SH-SY5Y (cell line): ENCODE data around the gene EIF2AK3.

Experiments used
- GATA2 ChIP-seq: IDR thresholded peaks from 2 replicates; pipeline ENCODE4 v1.6.1; 2011; ENCODE audit warnings: mild to moderate bottlenecking, low read depth, low read length
- GATA3 ChIP-seq: IDR thresholded peaks from 2 replicates; pipeline ENCODE4 v1.6.1; 2011; ENCODE audit warnings: low read depth, mild to moderate bottlenecking, low read length, moderate library complexity

DNA sequence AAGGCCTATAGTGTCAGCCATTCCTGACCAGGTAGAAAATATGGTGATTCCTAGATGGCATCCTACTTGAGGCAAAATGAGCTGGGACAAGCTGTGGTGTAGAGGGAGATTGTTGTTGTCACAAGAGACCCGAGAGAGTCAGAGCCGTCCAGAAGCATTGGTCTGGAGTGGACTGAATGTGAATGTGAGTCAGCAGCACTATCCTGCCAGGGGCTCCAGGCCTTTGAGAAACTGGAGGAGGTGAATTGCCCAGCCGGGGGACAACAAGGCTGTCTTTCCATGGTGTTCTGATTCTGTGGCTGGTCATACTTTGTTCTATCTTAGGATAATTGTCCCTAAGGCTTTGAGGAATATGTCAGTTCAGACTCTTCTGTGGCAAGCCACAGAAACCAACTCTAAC, 29.4 kb upstream of the EIF2AK3 start:
- TF ChIP-seq GATA3 = no peak
- no peak for TF ChIP-seq GATA2
